ENCODE data around the gene HECTD4.
"Not testable (repeated sequence)": the region's sequence is repeated elsewhere in the genome, so short reads cannot be mapped to it uniquely, and the experiment has no call there.

HECTD4 gene

GRCh38 chr12:112256780-112257179, 125.5 kb downstream of the HECTD4 start:
- H3K4me3 ChIP-seq (replicated peaks; ENCODE audit: low read depth, low read length) = no peak overlapping the region
- no peak for TF ChIP-seq CTCF (IDR thresholded peaks at IDR 0.05; ENCODE audit: low read length, missing control alignments)
- DNase-seq (ENCODE audit: low read depth) = no peak

- DNase-seq (ENCODE audit: low read depth) = peak; percentile 47
- TF ChIP-seq CTCF (IDR thresholded peaks at IDR 0.05; ENCODE audit: low read length, missing control alignments) = no peak
- no peak overlapping the region for H3K4me3 ChIP-seq (replicated peaks; ENCODE audit: low read depth, low read length)
These were observed 130.0 kb downstream of the HECTD4 start for GRCh38 chr12:112252184-112252583.

GRCh38 chr12:112244902-112245301, 137.3 kb downstream of the HECTD4 start:
- DNase-seq (ENCODE audit: low read depth); H3K4me3 ChIP-seq (replicated peaks; ENCODE audit: low read depth, low read length): not testable (repeated sequence)

GRCh38 chr12:112243255-112244110, 138.7 kb downstream of the HECTD4 start:
- H3K4me3 ChIP-seq (replicated peaks; ENCODE audit: low read depth, low read length) = no peak overlapping the region
- DNase-seq (ENCODE audit: low read depth) = no peak
- no peak for TF ChIP-seq CTCF (IDR thresholded peaks at IDR 0.05; ENCODE audit: low read length, missing control alignments)

GRCh38 chr12:112241176-112241575, 141.1 kb downstream of the HECTD4 start:
- no peak for DNase-seq (ENCODE audit: low read depth)
- TF ChIP-seq CTCF (IDR thresholded peaks at IDR 0.05; ENCODE audit: low read length, missing control alignments) = no peak
- H3K4me3 ChIP-seq (replicated peaks; ENCODE audit: low read depth, low read length) = no peak overlapping the region

GRCh38 chr12:112239881-112240280, 142.3 kb downstream of the HECTD4 start:
- TF ChIP-seq CTCF (IDR thresholded peaks at IDR 0.05; ENCODE audit: low read length, missing control alignments) = no peak
- no peak overlapping the region for H3K4me3 ChIP-seq (replicated peaks; ENCODE audit: low read depth, low read length)
- DNase-seq (ENCODE audit: low read depth) = peak; percentile 18

GRCh38 chr12:112239020-112239419, 143.2 kb downstream of the HECTD4 start:
- H3K4me3 ChIP-seq (replicated peaks; ENCODE audit: low read depth, low read length) = no peak overlapping the region
- no peak for TF ChIP-seq CTCF (IDR thresholded peaks at IDR 0.05; ENCODE audit: low read length, missing control alignments)
- DNase-seq (ENCODE audit: low read depth) = no peak

All from fibroblast of pulmonary artery (primary cell).